Measurements from ENCODE around the gene TRAPPC14.
"Not testable (repeated sequence)": the region's sequence is repeated elsewhere in the genome, so short reads cannot be mapped to it uniquely, and the experiment has no call there.

The TRAPPC14 gene

GRCh38 chr7:100158229-100159098 is at the start of gene TRAPPC14:
TSS of gene TRAPPC14 (minus strand) at chr7:100158723. CDS start at chr7:100158499, 224 bp downstream.
- peak; percentile 62 for DNase-seq

DNA sequence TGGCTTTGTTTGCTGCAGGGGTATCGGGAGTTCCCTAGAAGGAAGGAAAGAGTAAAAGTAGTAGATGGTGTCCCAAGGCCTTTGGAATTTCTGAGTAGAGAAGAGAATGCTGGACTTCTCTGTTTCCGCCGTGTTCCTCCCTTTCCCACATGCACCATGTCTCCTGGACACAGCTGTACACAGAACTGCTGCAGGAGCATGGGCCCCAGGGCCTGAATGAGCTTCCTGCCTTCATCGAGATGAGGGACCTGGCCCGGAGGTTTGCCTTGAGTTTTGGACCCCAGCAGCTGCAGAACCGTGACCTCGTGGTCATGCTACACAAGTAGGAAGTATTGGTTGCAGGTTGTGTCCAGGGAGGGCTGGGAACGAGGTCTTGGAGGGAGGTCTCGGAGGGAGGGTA is 45.9 kb upstream of the TRAPPC14 start:
- no peak for DNase-seq

GRCh38 chr7:100200693-100201092 is 42.2 kb upstream of the TRAPPC14 start:
- no peak for DNase-seq

DNA sequence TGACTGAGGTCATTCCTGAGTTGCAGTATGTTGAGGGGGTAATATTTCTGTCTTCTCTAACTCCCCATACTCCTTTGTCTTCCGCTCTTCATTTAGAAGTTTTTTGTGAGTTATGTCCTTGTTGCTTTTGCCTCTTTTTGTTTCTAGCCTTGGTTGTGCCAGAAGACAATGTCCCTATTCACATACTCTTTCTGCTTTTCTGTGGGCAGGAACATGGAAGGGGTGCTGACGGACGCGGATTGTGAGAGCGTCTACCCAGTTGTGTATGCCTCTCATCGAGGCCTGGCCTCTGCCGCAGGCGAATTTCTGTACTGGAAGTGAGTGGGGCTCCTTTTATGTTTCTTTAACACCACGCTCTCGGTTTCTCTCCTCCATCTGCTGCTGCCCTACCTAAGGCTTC is 39.7 kb upstream of the TRAPPC14 start:
- no peak for DNase-seq

- DNase-seq = not testable (repeated sequence)
Observed at GRCh38 chr7:100195901-100196322, 37.4 kb upstream of the TRAPPC14 start.

GRCh38 chr7:100195222-100195621 is 36.7 kb upstream of the TRAPPC14 start:
- DNase-seq = no peak

- DNase-seq = no peak
Observed at GRCh38 chr7:100192969-100193368, 34.4 kb upstream of the TRAPPC14 start.

DNA sequence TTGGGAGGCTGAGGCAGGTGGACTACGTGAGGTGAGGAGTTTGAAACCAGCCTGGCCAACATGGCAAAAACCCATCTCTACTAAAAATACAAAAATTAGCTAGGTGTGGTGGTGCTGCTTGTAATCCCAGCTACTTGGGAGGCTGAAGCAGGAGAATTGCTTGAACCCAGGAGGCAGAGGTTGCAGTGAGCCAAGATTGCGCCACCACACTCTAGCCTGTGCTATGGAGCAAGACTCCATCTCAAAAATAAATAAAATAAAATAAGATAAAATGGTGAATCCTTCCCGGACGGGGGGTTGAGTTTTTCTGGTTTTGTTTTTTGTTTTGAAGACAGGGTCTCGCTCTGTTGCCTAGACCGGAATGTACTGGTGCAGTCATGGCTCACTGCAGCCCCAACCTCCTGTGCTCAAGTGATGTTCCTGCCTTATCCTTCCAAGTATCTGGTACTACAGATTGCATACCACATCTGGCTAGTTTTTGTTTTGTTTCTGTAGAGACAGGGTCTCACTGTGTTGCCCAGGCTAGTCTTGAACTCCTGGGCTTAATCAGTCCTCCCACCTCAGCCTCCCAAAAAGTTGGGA is 33.8 kb upstream of the TRAPPC14 start:
- not testable (repeated sequence) for DNase-seq

DNA sequence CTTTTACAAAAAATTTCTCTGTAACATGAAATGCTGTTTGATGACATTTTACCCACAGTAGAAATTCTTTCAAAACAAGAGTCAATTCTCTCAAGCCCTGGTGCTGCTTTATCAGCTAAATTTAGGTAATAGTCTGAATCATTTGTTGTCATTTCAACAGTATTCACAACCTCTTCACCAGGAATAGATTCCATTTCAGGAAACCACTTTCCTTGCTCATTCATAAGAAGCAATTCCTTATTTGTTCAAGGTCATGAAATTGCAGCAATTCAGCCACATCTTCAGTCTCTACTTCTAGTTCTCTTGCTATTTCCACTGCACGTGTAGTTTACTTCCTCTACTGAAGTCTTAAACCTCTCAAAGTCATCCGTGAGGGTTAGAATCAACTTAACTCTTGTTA is 33.3 kb upstream of the TRAPPC14 start:
- no peak for DNase-seq

DNA sequence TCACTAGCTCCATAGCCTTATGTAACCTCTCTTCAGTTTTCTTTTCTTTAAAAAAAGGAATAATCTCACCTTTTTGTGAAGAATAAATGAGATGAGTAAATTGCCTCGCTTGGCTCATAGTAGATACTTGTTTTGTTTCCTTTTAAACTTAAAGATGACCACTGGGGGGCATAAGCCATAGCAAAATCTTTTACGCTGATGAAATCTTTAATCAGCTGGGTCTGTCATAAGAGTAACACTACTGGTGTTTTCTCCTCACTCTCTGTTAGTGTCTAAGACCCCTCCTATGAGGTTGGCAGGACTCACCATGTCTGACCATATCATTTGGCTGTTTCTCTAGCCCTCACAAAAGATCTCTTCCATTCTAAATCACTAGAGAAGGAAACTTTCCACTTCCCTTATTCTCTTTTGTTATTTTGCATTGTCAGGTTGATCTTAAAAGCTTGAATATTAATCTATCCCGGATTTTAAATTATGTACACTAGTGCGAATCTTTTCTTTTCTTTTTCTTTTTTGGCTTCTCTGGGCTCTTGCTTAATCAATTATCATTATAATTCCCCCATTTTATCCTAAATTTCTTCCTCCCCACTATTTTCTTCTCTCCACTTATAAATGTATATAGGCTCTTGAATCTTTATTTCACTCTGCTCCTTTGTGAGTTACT is 31.7 kb upstream of the TRAPPC14 start:
- no peak for DNase-seq

- no peak for DNase-seq
Observed at GRCh38 chr7:100189061-100189460, 30.5 kb upstream of the TRAPPC14 start.

- DNase-seq = no peak
Observed at GRCh38 chr7:100185726-100186125, 27.2 kb upstream of the TRAPPC14 start.

DNA sequence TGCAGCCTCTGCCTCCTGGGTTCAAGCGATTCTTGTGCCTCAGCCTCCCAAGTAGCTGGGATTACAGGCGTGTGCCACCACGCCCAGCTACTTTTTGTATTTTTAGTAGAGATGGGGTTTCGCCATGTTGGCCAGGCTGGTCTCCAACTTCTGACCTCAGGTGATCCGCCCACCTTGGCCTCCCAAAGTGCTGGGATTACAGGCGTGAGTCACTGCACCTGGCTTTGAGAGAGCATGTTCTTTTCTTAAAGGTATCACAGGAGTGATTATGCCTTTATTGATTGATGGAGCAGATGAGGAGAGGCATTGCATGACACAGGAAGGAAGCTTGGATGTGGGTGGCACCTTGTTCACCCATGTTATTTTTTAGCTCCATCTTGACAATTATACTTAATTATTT is 24.6 kb upstream of the TRAPPC14 start:
- DNase-seq = not testable (repeated sequence)

GRCh38 chr7:100182616-100183015 is 24.1 kb upstream of the TRAPPC14 start:
- not testable (repeated sequence) for DNase-seq

GRCh38 chr7:100180084-100180483 is 21.6 kb upstream of the TRAPPC14 start:
- not testable (repeated sequence) for DNase-seq

- DNase-seq = peak; percentile 99
Observed at GRCh38 chr7:100177045-100178001, 18.8 kb upstream of the TRAPPC14 start, which contains the start of the genes GPC2 and STAG3. TSS of gene GPC2 (minus strand) at chr7:100177381. CDS start at chr7:100177199, 182 bp downstream. TSS of gene STAG3 (plus strand) at chr7:100177918. CDS start at chr7:100180557, 2,639 bp downstream.

DNA sequence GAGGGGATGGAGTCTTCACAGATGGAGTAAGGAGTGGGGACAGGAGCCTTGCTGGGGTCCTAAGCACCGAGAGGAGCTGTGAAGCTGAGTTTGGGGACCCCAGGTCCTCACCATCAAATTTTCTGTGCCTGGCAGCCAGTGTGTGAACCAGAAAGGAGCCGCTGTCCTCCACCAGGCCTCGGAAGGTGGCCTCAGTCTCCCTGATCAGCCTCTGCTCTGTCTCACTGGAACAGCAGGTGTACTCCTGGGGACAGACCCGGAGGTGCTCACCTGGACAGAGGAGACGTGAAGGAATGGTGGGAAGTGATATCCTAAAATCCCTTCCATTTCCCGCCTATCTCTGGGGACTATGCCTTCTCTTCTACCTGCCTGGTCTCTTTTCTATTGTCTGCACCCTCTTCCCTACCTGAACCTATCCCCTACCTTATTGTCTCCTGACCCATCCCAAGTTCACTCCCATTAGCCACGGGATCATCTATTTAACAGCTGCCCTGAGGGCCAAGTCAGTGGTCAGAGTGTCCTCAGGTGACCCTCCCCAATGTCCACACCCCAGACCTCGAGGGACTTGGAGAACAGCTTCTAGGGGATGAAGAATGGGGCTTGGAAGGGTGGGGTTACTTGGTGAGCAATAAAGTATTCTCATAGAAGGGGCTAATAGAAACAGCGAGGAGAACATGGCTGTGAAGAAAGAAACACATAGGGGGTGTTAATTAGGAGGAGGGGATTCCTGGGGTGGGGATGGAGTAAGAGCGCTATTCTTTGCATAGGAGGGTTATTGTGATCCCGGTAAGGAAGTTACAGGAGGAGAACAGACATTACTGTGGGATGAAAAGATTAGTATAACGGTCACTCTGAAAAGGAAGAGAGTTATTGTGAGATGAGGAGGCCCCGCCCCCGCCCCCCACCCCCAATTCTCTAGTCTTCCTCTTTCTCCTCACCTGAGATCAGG is 17.8 kb upstream of the TRAPPC14 start:
- DNase-seq = no peak

- DNase-seq = no peak
Observed at GRCh38 chr7:100175296-100175935, 16.9 kb upstream of the TRAPPC14 start.

DNA sequence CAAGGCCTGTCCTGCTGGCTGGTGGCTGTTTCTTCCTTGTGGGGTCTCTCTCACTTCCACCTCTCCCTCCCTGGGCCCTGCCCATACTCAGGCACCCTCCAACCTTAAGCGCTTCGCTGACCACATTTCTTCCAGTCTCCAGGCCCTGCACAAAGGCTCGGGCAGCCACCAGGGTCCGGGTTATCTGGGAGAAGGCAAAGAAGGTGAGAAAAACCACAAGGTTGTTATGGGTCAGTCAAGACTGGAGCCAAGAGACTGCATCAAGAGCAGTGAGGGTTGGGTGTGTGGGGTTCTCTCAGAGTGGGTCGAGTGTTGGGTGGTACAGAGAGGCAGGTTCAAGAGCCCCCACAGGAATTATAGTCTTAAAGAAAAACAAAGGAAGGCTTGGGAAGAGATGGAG is 16.1 kb upstream of the TRAPPC14 start:
- DNase-seq = no peak

DNA sequence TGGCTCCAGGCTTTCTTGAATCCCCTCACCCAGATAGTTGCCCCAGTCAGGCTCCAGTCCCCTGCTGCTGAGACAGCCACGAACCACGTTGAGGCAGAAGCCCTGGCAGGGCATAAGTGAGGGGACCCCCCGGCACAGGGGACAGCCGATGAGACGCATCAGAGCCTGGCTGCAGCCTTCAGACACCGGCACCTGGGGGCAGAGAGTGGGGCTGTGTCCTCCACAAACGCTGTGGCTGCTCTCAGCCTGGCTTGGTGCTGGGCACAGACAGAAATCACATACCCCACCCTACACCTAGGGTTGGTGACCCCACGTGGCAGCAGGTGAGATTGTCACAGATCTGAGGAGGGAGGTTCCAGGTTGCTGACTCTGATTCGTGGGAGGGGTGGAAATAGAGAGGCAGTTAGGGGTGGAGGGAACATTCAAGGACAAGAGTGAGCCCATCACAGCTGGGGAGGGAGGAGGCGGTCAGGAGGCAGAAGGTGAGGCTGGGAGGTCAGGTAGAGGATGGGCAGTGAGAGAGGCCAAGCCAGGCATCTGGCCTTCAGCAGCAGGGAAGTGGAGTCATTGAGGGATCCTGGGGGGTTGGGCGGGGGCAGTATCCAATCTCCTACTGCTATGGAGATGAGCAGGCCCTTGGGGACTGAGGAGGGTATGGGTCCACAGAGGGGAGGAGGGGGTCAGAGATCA is 15.4 kb upstream of the TRAPPC14 start:
- DNase-seq = no peak
